HG02973 (cell line): ENCODE measurements around the gene MAPK9.
A peak's percentile ranks its signal among the peaks of the same experiment; 100 is the strongest.
"Not testable (repeated sequence)": the region's sequence is repeated elsewhere in the genome, so short reads cannot be mapped to it uniquely, and the experiment has no call there.

Experiments used
- ATAC-seq: cut with Tn5 transposase; IDR thresholded peaks from one replicate; pipeline ENCODE4 v1.9.1; 2021; ENCODE audit warnings: moderate library complexity; ENCODE audit not compliant: unreplicated experiment

The MAPK9 gene

GRCh38 chr5:180238631-180239030, 53.3 kb downstream of the MAPK9 start:
- ATAC-seq: no peak

GRCh38 chr5:180235846-180236245, 56.0 kb downstream of the MAPK9 start:
- no peak for ATAC-seq

GRCh38 chr5:180235077-180235476, 56.8 kb downstream of the MAPK9 start:
- ATAC-seq: no peak

GRCh38 chr5:180234271-180234670, 57.6 kb downstream of the MAPK9 start:
- ATAC-seq: no peak

- no peak for ATAC-seq
These were observed 58.2 kb downstream of the MAPK9 start for GRCh38 chr5:180233729-180234128.

GRCh38 chr5:180230017-180230416, 61.9 kb downstream of the MAPK9 start:
- no peak for ATAC-seq

GRCh38 chr5:180222056-180222455, 69.8 kb downstream of the MAPK9 start:
- ATAC-seq: no peak

GRCh38 chr5:180217797-180218196, 74.1 kb downstream of the MAPK9 start:
- ATAC-seq: no peak

- no peak for ATAC-seq
These were observed 75.2 kb downstream of the MAPK9 start for GRCh38 chr5:180216646-180217171.

GRCh38 chr5:180215783-180216630, 75.9 kb downstream of the MAPK9 start:
- ATAC-seq: no peak

GRCh38 chr5:180214870-180215770, 76.8 kb downstream of the MAPK9 start:
- ATAC-seq: no peak

GRCh38 chr5:180213657-180214207, 78.2 kb downstream of the MAPK9 start:
- no peak for ATAC-seq

GRCh38 chr5:180213256-180213600, 78.7 kb downstream of the MAPK9 start:
- ATAC-seq: no peak

- ATAC-seq: no peak
These were observed 79.3 kb downstream of the MAPK9 start for GRCh38 chr5:180212363-180213255.

GRCh38 chr5:180211761-180212035, 80.2 kb downstream of the MAPK9 start:
- no peak for ATAC-seq

GRCh38 chr5:180210961-180211760, 80.7 kb downstream of the MAPK9 start:
- ATAC-seq: no peak

GRCh38 chr5:180210077-180210476, 81.8 kb downstream of the MAPK9 start:
- not testable (repeated sequence) for ATAC-seq

GRCh38 chr5:180209137-180209581, 82.7 kb downstream of the MAPK9 start, which contains the start of gene RASGEF1C:
TSS of gene RASGEF1C (minus strand) at chr5:180209211. CDS start at chr5:180138052, 71,159 bp downstream.
- ATAC-seq: peak; percentile 75

GRCh38 chr5:180208435-180209081, 83.3 kb downstream of the MAPK9 start:
- ATAC-seq: peak; percentile 17
